Erythroblast (primary cell): Measurements from ENCODE around the gene NXN.

ENCODE experiments used
- GATA1 ChIP-seq: IDR thresholded peaks from 2 replicates; pipeline ENCODE4 v1.6.1; 2011; ENCODE audit warnings: low read depth, mild to moderate bottlenecking, control low read depth, low read length, moderate library complexity
- POLR2A ChIP-seq: IDR thresholded peaks from 2 replicates; pipeline ENCODE4 v1.6.1; 2011; ENCODE audit warnings: mild to moderate bottlenecking, low read length

DNA sequence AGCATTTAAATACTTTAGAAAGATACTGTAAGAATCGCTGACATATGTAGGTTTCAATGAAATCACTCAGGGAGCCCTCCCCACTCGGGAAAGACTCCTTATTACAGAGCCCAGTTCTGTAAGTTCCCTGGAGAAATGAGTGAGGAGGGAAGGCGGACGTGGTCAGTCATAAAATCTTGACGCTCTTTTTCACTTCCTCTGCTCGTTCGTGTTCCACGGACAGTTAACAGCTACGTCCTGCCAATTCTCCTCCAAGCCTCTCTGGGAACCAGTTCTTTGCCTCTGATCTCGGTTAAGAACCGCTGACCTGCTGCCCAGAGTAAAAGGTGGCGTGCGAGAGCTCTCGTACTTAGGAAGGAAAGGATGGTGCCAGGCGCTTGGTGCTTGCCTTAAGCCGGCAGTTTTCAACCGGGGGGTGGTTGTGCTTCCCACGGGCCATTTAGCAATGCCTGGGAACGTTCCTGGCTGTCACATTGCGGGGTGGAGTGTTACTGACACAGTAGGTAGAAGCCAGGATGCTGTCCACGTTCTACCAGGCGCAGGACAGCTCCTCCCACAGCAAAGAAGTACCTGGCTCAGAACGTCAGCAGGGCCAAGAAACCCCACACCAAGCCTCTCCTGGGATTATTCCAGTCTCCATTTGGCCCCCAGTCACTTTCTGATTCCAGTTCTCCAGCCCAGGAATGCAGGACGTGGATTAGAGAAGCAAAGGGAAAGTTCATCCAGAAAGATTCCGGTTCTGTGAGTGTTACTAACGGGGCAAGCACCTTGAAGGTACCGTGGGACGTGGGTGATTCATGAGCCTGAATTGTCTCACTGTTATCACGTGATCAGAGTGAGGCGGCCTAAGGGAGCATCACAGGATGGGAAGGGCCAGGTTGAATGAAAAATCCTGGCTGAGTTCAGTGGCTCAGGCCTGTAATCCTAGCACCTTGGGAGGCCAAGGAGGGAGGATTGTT lies 109.7 kb downstream of the NXN start:
- TF ChIP-seq POLR2A (no peak), GATA1 (no peak)
